ENCODE data around the gene CKMT2. TPM values are rescaled to one million over a fixed set of nuclear protein-coding genes. Genes with fewer than 3 reads are reported as not detected.
"Not testable (repeated sequence)": the region's sequence is repeated elsewhere in the genome, so short reads cannot be mapped to it uniquely, and the experiment has no call there.

CKMT2 gene
- total RNA-seq, 1 donor from 2014 or later = not detected

DNA sequence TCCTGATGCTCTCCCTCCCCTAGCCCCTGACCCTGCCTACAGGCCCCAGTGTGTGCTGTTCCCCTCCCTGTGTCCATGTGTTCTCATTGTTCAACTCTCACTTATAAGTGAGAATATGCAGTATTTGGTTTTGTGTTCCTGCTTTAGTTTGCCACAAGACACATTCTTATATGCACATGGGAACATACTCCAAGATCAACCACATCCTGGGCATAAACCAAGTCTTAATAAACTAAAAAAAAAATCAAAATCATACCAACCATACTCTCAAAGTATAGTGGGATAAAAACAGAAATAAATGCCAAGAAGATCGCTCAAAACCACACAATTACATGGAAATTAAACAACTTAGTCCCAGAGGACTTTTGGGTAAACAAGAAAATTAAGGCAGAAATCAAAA, 57.0 kb downstream of the CKMT2 start:
- DNase-seq (ENCODE audit: low read depth) = no peak
- TF ChIP-seq, protein P1, sequence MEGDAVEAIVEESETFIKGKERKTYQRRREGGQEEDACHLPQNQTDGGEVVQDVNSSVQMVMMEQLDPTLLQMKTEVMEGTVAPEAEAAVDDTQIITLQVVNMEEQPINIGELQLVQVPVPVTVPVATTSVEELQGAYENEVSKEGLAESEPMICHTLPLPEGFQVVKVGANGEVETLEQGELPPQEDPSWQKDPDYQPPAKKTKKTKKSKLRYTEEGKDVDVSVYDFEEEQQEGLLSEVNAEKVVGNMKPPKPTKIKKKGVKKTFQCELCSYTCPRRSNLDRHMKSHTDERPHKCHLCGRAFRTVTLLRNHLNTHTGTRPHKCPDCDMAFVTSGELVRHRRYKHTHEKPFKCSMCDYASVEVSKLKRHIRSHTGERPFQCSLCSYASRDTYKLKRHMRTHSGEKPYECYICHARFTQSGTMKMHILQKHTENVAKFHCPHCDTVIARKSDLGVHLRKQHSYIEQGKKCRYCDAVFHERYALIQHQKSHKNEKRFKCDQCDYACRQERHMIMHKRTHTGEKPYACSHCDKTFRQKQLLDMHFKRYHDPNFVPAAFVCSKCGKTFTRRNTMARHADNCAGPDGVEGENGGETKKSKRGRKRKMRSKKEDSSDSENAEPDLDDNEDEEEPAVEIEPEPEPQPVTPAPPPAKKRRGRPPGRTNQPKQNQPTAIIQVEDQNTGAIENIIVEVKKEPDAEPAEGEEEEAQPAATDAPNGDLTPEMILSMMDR (IDR thresholded peaks at IDR 0.05; ENCODE audit: insufficient read depth, low read length, poor library complexity, severe bottlenecking) = no peak
- H3K36me3 ChIP-seq (ENCODE audit: control insufficient read depth, insufficient read depth, low read length) = no peaks in the 10 kb centered on the region
- no peak overlapping the region for H3K4me3 ChIP-seq (ENCODE audit: low read depth, low read length)
- H3K27me3 ChIP-seq (ENCODE audit: control insufficient read depth, insufficient read depth, low read length) = no peaks in the 10 kb centered on the region

DNA sequence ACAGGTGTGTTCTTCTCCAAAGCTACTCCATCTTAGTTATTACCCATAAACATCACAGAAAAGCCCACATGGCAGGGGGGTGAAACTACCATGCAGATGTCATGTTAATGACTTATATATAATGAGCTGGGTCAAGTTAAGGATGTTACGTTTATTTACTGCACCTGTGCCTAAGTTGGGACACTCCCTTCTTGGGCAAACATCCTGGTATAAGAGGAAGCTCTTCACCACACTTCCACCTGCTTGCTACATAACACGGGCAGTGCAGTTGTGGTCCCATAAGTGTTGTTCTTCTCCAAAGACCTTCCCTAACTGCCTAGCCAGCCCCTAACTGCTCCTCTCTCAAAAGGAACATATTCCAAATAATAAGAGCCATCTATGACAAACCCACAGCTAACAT, 59.0 kb downstream of the CKMT2 start:
- no peak overlapping the region for H3K4me3 ChIP-seq (ENCODE audit: low read depth, low read length)
- no peak for DNase-seq (ENCODE audit: low read depth)
- H3K27me3 ChIP-seq (ENCODE audit: control insufficient read depth, insufficient read depth, low read length) = no peaks in the 10 kb centered on the region
- H3K36me3 ChIP-seq (ENCODE audit: control insufficient read depth, insufficient read depth, low read length) = no peaks in the 10 kb centered on the region
- TF ChIP-seq, protein P1 (IDR thresholded peaks at IDR 0.05; ENCODE audit: insufficient read depth, low read length, poor library complexity, severe bottlenecking) = no peak

DNA sequence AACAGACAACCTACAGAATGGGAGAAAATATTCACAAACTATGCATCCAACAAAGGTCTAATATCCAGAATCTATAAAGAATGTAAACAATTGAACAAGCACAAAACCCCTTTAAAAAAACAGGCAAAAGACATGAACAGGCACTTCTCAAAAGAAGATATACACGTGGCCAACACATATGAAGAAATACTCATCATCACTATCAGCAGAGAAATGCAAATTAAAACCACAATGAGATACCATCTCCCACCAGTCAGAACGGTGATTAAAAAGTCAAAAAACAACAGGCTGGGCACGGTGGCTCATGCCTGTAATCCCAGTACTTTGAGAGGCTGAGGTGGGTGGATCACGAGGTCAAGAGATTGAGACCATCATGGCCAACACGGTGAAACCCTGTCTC, 60.9 kb downstream of the CKMT2 start:
- H3K36me3 ChIP-seq (ENCODE audit: control insufficient read depth, insufficient read depth, low read length); H3K4me3 ChIP-seq (ENCODE audit: low read depth, low read length); H3K27me3 ChIP-seq (ENCODE audit: control insufficient read depth, insufficient read depth, low read length); DNase-seq (ENCODE audit: low read depth): not testable (repeated sequence)

DNA sequence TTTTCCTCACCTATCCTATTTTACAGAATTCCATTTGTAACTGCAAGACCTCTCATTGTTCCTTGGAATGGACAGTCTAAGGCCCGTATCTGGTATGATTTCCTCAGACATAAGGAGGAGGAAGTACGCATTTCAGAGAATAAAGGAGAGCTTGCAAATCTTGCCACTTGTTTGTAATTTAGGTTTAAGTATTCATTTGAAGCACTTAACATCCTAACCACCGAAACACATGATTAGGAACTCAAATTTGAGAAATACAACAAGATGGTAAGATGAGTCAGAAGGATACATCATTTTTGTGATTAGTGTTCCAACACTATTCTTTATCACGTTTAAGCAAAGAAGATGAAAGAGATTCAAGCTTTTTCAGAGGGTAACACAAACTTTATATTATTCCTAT, 64.4 kb downstream of the CKMT2 start:
- no peak for DNase-seq (ENCODE audit: low read depth)
- no peaks in the 10 kb centered on the region for H3K27me3 ChIP-seq (ENCODE audit: control insufficient read depth, insufficient read depth, low read length)
- no peak overlapping the region for H3K4me3 ChIP-seq (ENCODE audit: low read depth, low read length)
- no peaks in the 10 kb centered on the region for H3K36me3 ChIP-seq (ENCODE audit: control insufficient read depth, insufficient read depth, low read length)
- TF ChIP-seq, protein P1 (IDR thresholded peaks at IDR 0.05; ENCODE audit: insufficient read depth, low read length, poor library complexity, severe bottlenecking) = no peak

DNA sequence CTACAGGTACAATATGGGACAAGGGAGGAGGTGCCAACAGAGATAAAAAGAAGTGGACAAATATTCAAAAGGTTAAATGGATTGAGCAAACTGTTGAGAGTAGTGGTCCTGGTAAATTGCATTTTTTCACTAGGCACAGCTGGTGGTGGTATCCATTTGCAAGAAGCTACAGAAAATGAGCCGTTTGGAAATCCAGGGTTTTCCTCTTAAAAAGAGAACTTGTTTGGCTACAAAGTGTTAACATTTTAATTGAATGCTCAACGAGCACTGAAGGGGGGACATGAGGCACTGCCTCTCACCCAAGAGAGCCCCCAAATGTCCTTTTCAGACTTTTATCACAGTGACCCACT, 67.8 kb downstream of the CKMT2 start:
- Histone ChIP-seq H3K36me3 (ENCODE audit: control insufficient read depth, insufficient read depth, low read length) (no peaks in the 10 kb centered on the region), H3K4me3 (ENCODE audit: low read depth, low read length) (peak overlapping the region; percentile 75), H3K27me3 (ENCODE audit: control insufficient read depth, insufficient read depth, low read length) (no peaks in the 10 kb centered on the region)
- no peak for DNase-seq (ENCODE audit: low read depth)
- TF ChIP-seq, protein P1 (IDR thresholded peaks at IDR 0.05; ENCODE audit: insufficient read depth, low read length, poor library complexity, severe bottlenecking) = no peak

DNA sequence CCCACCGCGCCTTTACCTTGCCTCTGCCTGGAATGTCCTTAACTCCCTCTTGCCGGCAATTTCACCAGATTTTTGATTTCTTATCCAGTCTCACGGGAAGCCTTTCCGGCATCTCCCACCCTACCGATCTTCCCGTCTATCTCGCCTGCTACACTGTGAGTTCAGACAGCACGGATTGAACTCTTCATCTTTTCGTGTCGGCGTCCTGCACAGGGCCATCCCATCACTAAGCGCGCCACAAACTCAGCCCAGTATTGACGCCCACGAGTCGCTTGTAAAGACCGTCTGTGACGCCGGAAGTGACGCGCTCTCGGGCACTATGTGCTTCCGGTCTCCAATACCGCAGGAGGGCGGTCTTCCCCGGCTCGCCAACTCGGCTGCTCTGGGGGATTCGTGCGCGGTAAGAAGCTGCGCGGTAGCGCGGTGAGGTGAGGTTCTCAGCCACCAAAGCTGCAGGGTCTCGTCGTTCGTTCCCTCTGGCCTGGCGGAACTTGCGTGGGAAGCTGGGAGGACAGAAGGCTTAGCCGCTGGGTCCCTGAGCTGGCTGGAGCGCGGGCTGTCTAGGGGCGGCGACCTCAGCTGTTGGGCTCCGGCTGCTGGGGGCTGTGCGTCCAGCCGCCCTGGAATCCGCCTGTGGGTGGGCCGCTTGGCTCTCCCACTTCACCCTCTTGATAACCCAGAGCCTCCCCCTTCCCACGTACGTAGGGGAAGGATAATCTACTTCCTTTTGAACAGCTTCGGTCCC, 68.3 kb downstream of the CKMT2 start, which contains the start of gene ZCCHC9:
Gene ZCCHC9, plus strand, starts transcription at position 317 of the 745 bp plus-strand sequence. CDS start 3,171 bp downstream, outside the sequence.
- peak; percentile 79 for DNase-seq (ENCODE audit: low read depth)
- H3K4me3 ChIP-seq (ENCODE audit: low read depth, low read length) = peak within 1 kb of the TSS; percentile 75
- H3K36me3 ChIP-seq (ENCODE audit: control insufficient read depth, insufficient read depth, low read length) = no peaks in the 10 kb centered on the region
- TF ChIP-seq, protein P1 (IDR thresholded peaks at IDR 0.05; ENCODE audit: insufficient read depth, low read length, poor library complexity, severe bottlenecking) = peak; percentile 29
- H3K27me3 ChIP-seq (ENCODE audit: control insufficient read depth, insufficient read depth, low read length) = no peaks in the 10 kb centered on the region
